A549 treated with Mapracorat at 1 μM for 4 hours (cell line): ENCODE results near the gene MRFAP1. TPM values are rescaled to one million over a fixed set of nuclear protein-coding genes. Genes with fewer than 3 reads are reported as not detected.

ENCODE experiments used
- total RNA-seq: library from RNA; stranded (reverse); fragments of 200-300 nt; extraction: Qiagen RNA extraction; gene quantifications from 5 replicates; pipeline ENCODE4 v1.2.3, GENCODE V29; 2022

Gene MRFAP1
- 250 to 265 TPM (median 257 TPM) in 5 replicates for total RNA-seq

GRCh38 chr4:6640292-6641163 is at the start of gene MRFAP1:
Gene MRFAP1 (plus strand): TSS chr4:6640685. CDS start chr4:6640863, 178 bp downstream.

Other genes with a start within 250 kb of the MRFAP1 start
- gene PPP2R2C, start 168.1 kb upstream of the MRFAP1 start, total RNA-seq: 25.5 to 36.4 TPM (median 35.9 TPM) in 5 replicates
- gene MAN2B2, start 65.5 kb upstream of the MRFAP1 start, total RNA-seq: 8.4 to 11.0 TPM (median 9.6 TPM) in 5 replicates
- gene S100P, start 53.2 kb downstream of the MRFAP1 start, total RNA-seq: 54.2 to 116 TPM (median 104 TPM) in 5 replicates
- 32.2 to 34.7 TPM (median 33.5 TPM) in 5 replicates for gene MRFAP1L1, start 69.2 kb downstream of the MRFAP1 start, total RNA-seq
- 13.5 to 18.5 TPM (median 17.4 TPM) in 5 replicates for gene BLOC1S4, start 75.5 kb downstream of the MRFAP1 start, total RNA-seq
- gene KIAA0232, start 142.0 kb downstream of the MRFAP1 start, total RNA-seq: 10.0 to 15.1 TPM (median 12.6 TPM) in 5 replicates